Right lobe of liver (tissue), 6 donors: ENCODE measurements around the gene PRDM15. TPM values are rescaled to one million over a fixed set of nuclear protein-coding genes. Genes with fewer than 3 reads are reported as not detected.

Experiments used
- ATAC-seq, 4 donors: fragments of 200-7000 bp; cut with Tn5 transposase; one replicate each; pipeline ENCODE4 v1.9.1; 2020; ENCODE audit warnings: mild to moderate bottlenecking in 4 of 4, moderate library complexity in 4 of 4
- DNase-seq, 3 donors: peaks; one replicate each; pipeline ENCODE4 v3.0.0-alpha.2; 2020
- H3K27ac ChIP-seq, 3 donors: fragments of 200-600 bp; one replicate each; pipeline ENCODE4 v1.8.0; 2022
- H3K27me3 ChIP-seq, 2 donors: fragments of 200-600 bp; one replicate each; pipeline ENCODE4 v1.8.0; 2022
- H3K36me3 ChIP-seq, 4 donors: fragments of 200-600 bp; sonication (generic) in 1 of 4; one replicate each; pipeline versions ENCODE4 v1.5.1 to v1.8.0; 2017 to 2022; ENCODE audit warnings: control low read depth in 1 of 4
- H3K4me1 ChIP-seq, 4 donors: fragments of 200-600 bp; sonication (generic) in 1 of 4; one replicate each; pipeline versions ENCODE4 v1.5.1 to v1.8.0; 2017 to 2022; ENCODE audit warnings: control low read depth in 1 of 4
- H3K4me3 ChIP-seq, 3 donors: fragments of 200-600 bp; one replicate each; pipeline ENCODE4 v1.8.0; 2022
- H3K9me3 ChIP-seq, 4 donors: fragments of 200-600 bp; sonication (generic) in 1 of 4; one replicate each; pipeline versions ENCODE4 v1.5.1 to v1.8.0; 2017 to 2022; ENCODE audit warnings: control low read depth in 1 of 4
- POLR2A ChIP-seq: fragments of 450-650 bp; IDR thresholded peaks from one replicate; pipeline ENCODE4 v1.6.1; 2017; ENCODE audit warnings: antibody characterized with exemption, mild to moderate bottlenecking
- WGBS: methylation state at CpG from one replicate; pipeline ENCODE4 v1.1.6; 2018; ENCODE audit warnings: low coverage, low lambda C conversion rate; ENCODE audit not compliant: insufficient coverage; ENCODE audit errors: missing lambda C conversion rate; 5-methylcytosine and 5-hydroxymethylcytosine counted together
- intact Hi-C, 2 donors: fragments of 100-400 bp; cut with DNase I; formaldehyde crosslinking; loops; one replicate each; pipeline versions ENCODE4 v1.11.2 to v1.14.1; 2022
- total RNA-seq, 6 experiments: library from RNA; depleted of rRNA in 2 of 6; stranded (reverse); fragments of >200 nt in 2 of 6; fragmentation: NEBNext Ultra II Directional in 3 of 6; extraction: Animal tissue kit (Norgen Biotek cat#: 25700) in 3 of 6; gene quantifications; one replicate each; pipeline versions ENCODE4 v1.1.0 to v1.2.4, GENCODE V29; 2016 to 2023
- TF ChIP-seq, protein P1 (sequence below), 4 donors: fragments of 200-600 bp in 3 of 4; fragments of 450-650 bp in 1 of 4; IDR thresholded peaks; one replicate each; pipeline versions ENCODE4 v1.5.1 to v1.8.0; 2016 to 2022; ENCODE audit warnings: antibody characterized with exemption in 4 of 4, mild to moderate bottlenecking in 2 of 4
- donor health status: DM: no; HTN: yes; CAD: no.
- donor health status: DM: no; HTN: no; CAD: no.
- donor health status: DM: no; HTN: no; CAD: no.
- donor health status: DM: no; HTN: yes; CAD: no.
- donor health status: DM: no; HTN: yes; CAD: no.

PRDM15 gene
- total RNA-seq, 6 experiments from 2014 or later: 1.9 to 4.0 (median 2.7) TPM

DNA sequence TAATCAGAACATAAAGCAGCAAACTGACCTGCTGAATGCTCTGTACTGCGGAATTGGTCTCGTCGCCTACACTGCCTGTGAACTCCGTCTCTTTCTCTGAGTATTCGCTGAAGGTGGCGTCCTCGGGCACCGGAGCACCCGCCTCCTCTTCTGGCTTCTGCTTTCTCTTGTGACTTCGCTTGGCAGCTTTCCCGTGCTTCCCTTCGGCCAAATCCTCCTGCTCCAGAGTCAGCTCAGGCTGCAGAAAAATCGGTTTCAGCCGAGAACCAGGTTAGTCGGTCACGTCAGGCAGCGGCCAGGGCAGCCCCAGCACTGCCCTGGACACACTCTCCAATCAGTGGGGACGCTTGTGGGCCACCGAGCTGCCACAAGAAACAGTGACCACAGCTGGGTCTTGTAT is 76.5 kb downstream of the PRDM15 start:
- WGBS: 78% methylated on average over 9 of the region's 19 CpGs
- Histone ChIP-seq H3K9me3 (no peaks in the 10 kb centered on the region), H3K4me3 (no peak overlapping the region), H3K27me3 (no peaks in the 10 kb centered on the region), H3K4me1 (no peaks in the 10 kb centered on the region), H3K36me3 (no peaks in the 10 kb centered on the region), H3K27ac (no peak overlapping the region)
- ATAC-seq: peak in 3 of 4 donors; percentile 52 to 61 (median 56)
- DNase-seq: peak in 2 of 3 donors; percentile 62 to 77
- no peak for TF ChIP-seq POLR2A
- TF ChIP-seq, protein P1, sequence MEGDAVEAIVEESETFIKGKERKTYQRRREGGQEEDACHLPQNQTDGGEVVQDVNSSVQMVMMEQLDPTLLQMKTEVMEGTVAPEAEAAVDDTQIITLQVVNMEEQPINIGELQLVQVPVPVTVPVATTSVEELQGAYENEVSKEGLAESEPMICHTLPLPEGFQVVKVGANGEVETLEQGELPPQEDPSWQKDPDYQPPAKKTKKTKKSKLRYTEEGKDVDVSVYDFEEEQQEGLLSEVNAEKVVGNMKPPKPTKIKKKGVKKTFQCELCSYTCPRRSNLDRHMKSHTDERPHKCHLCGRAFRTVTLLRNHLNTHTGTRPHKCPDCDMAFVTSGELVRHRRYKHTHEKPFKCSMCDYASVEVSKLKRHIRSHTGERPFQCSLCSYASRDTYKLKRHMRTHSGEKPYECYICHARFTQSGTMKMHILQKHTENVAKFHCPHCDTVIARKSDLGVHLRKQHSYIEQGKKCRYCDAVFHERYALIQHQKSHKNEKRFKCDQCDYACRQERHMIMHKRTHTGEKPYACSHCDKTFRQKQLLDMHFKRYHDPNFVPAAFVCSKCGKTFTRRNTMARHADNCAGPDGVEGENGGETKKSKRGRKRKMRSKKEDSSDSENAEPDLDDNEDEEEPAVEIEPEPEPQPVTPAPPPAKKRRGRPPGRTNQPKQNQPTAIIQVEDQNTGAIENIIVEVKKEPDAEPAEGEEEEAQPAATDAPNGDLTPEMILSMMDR (IDR thresholded peaks at IDR 0.05): no peak
- intact Hi-C loops: no loop called here

DNA sequence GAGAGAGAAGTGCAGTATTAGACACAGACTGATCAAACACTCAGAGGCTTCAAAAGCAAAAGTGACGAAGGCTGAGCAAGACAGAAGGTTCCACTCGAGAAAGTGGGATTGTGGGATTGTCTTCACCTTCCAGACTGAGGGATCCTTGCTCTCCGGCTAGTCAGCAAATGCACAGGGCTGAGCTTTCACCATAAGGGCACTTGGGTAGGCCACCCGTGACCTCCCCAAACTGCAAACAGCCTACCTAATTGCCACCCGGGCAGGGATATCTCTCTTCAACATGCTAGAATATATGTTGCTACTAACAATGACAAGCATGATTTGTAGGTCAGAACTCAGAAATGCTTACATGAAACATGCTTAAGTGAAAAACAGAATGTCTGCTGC is 77.0 kb downstream of the PRDM15 start:
- no peaks in the 10 kb centered on the region for H3K27me3 ChIP-seq
- no peaks in the 10 kb centered on the region for H3K36me3 ChIP-seq
- no peaks in the 10 kb centered on the region for H3K9me3 ChIP-seq
- DNase-seq: no peak
- peak in 1 of 4 donors; percentile 18 for ATAC-seq
- H3K4me3 ChIP-seq: no peak overlapping the region
- H3K4me1 ChIP-seq: no peaks in the 10 kb centered on the region
- no peak overlapping the region for H3K27ac ChIP-seq
- WGBS: 86% methylated on average over 2 of the region's 5 CpGs
- TF ChIP-seq, protein P1 (IDR thresholded peaks at IDR 0.05): no peak
- TF ChIP-seq POLR2A: no peak
- intact Hi-C loops: no loop called here

DNA sequence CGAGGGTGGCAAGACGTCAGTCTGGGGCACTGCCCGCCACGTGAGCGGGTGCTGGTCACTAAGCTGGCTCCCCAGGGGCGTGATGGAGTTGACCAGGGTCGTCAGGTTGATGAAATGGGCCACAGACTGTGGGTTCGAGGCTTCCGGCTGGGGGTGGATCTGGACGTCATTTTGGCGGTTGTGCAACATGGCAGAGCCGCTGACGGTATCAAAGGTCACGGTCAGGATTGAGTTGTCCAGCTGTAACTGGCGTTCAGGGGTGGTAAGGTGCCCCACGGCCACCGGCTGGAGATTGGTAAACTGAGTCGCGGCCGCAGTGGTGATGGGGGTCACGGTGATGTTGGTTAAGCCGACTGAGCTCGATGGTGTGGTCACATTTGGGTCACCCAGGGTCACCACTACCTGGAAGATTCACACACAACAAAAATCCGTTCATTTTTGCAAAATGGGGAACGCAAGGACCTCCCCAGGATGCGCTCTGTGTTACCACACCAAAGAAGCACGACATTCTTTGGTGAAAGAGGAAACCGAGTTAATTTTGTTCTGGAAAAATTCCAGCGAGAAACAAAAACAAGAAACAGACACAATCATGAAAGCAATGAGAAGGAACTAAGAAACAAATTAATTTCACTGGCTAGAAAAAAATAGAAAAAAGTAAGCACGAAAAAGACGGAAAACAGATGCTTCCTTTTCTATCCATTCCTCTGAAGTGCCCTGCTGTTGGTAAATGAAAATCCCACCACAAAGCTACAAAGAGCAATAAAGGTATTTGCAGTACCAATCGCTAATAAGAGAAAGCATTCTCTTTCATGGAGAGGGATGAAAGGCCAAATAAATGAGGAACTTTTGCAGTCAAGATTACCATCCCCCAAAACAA is 77.6 kb downstream of the PRDM15 start:
- 74% methylated on average over 22 of the region's 32 CpGs for WGBS
- Histone ChIP-seq H3K27ac (no peak overlapping the region), H3K9me3 (no peaks in the 10 kb centered on the region), H3K36me3 (no peaks in the 10 kb centered on the region), H3K4me1 (no peaks in the 10 kb centered on the region), H3K4me3 (no peak overlapping the region), H3K27me3 (no peaks in the 10 kb centered on the region)
- no peak for DNase-seq
- TF ChIP-seq, protein P1 (IDR thresholded peaks at IDR 0.05): no peak
- no peak for TF ChIP-seq POLR2A
- peak; percentile 23 to 63 (median 56) for ATAC-seq
- intact Hi-C loops: no loop called here

DNA sequence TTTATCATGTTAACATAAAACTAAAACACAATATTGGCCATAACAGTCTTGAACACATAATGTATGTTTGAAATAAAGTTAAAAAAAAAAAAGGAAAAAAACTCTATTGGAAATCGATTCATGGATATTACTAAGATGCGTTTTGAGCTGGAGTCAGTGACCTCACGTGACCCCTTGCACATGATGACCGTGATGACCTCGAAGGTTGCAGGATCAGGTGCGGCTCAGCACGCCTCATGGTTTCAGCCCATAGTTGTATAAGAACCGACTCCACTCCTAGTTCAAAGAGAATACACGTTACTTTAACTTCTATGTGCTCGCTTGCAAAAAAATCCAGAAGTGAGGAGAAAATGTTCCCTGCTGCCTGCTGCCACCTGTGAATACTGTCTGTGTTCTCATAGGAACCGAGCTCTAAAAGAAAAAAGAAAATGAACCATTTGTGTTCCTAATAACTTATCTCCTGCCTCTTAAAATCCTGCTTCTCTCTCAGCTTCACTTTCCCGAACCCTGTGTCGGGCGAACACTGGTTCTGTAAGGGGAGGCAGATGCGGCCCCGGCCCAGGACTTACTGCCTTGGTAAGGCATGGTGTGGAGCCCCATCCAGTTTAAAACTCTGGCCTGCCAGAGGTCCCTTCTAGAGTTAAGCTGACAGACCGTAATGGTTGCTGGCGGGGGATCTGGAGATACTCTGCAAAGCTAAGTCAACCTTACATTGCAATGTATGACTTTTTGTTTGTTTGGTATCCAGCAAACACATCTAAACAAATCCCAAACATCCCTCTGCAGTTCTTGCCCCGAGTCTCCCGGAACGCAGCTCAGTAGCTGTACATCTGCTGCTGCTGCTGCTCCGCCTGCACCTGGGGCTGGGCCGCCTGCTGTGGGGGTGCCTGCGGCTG is 78.5 kb downstream of the PRDM15 start:
- TF ChIP-seq, protein P1 (IDR thresholded peaks at IDR 0.05): no peak
- no peak for TF ChIP-seq POLR2A
- no peak overlapping the region for H3K27ac ChIP-seq
- H3K27me3 ChIP-seq: no peaks in the 10 kb centered on the region
- no peaks in the 10 kb centered on the region for H3K9me3 ChIP-seq
- intact Hi-C loops: no loop called here
- no peaks in the 10 kb centered on the region for H3K36me3 ChIP-seq
- no peaks in the 10 kb centered on the region for H3K4me1 ChIP-seq
- DNase-seq (no peak), ATAC-seq (peak; percentile 16 to 39 (median 30))
- H3K4me3 ChIP-seq: no peak overlapping the region
- 82% methylated on average over 20 of the region's 24 CpGs for WGBS
